ENCODE results near the gene SLC38A10. TPM values are rescaled to one million over a fixed set of nuclear protein-coding genes. Genes with fewer than 3 reads are reported as not detected.

SLC38A10 gene
- total and polyA plus RNA-seq, 2 of the 13 experiments (the other 11 are each of a cell fraction or from before 2014, with no cell fraction given): 23.4 to 55.8 TPM

DNA sequence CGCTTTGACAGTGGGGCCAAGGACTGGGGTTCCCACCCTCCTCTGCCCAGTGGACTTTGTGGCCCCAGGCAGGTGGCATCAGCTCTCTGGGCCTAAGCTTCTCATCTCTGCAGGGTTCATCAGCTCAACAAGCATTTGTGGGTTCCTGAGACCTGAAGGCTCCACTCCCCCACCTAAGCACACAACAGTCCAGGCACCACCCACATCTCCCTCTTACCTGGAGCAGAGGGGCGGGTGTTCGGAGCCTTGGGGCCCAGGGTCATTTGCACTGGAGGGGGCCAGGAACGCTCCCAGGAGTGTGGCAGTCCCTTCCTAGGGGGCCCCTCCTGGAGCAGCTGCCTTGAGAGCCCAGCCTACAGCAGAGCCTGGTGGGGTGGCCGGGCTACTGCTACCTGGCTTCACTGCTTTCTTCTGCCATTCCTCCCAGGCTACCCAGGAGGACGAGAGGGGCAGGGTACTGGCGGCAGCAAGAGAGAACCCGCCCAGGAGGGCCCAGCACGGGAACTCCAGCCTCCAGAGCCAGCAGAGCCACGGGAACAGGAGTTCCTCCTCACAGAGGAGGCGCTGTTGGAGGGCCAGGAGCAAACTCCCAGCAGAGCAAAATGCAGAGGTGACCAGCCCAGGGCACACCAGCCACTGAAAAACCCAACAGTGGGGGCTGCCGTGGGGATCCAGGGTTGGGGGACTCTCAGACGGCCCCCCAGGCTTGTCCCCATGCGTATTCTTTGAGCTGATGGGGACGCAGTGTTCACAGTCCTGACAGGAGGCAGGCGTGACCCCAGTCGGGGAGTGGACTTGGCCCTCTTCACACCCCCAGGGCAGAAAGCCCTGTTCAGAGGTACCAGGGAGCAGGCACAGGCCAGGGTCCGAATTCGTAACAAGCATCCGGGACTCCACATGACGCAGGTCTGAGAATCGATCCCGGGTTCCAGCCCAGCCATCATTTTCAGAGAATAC lies 35.1 kb upstream of the SLC38A10 start (continued):
- TF ChIP-seq ZBTB40 (IDR thresholded peaks at IDR 0.05): no peak
- no peak for TF ChIP-seq ZBTB40 (CRISPR knock-in tag; IDR thresholded peaks at IDR 0.05)
- no peak for TF ChIP-seq HES4 (CRISPR knock-in tag; IDR thresholded peaks at IDR 0.05; ENCODE audit: borderline replicate concordance)
- no peak for TF ChIP-seq IKZF1 (IDR thresholded peaks at IDR 0.05)
- no peak for TF ChIP-seq NFYB (CRISPR knock-in tag; IDR thresholded peaks at IDR 0.05)
- TF ChIP-seq XRCC5 (optimal IDR thresholded peaks at IDR 0.05; ENCODE audit: low read length): peak; percentile 67
- no peak for TF ChIP-seq TRAFD1 (CRISPR knock-in tag; IDR thresholded peaks at IDR 0.05; ENCODE audit: borderline replicate concordance)
- TF ChIP-seq ZNF670 (CRISPR knock-in tag; IDR thresholded peaks at IDR 0.05; ENCODE audit: borderline replicate concordance): no peak
- TF ChIP-seq ZFYVE20 (CRISPR knock-in tag; IDR thresholded peaks at IDR 0.05; ENCODE audit: borderline replicate concordance, low read depth): no peak
- TF ChIP-seq PAF1 (CRISPR knock-in tag; IDR thresholded peaks at IDR 0.05): no peak
- TF ChIP-seq STAT5B (CRISPR knock-in tag; IDR thresholded peaks at IDR 0.05): no peak
- TF ChIP-seq ZZZ3 (CRISPR knock-in tag; IDR thresholded peaks at IDR 0.05; ENCODE audit: borderline replicate concordance): no peak
- no peak for TF ChIP-seq KDM3A (CRISPR knock-in tag; IDR thresholded peaks at IDR 0.05; ENCODE audit: low read depth)
- no peak for TF ChIP-seq HIC2 (CRISPR knock-in tag; IDR thresholded peaks at IDR 0.05; ENCODE audit: low read depth)
- TF ChIP-seq NCOA2 (CRISPR knock-in tag; IDR thresholded peaks at IDR 0.05): no peak
- TF ChIP-seq ZFP62 (CRISPR knock-in tag; IDR thresholded peaks at IDR 0.05): no peak

Data from HepG2 (cell line).